Choroid plexus epithelial cell (primary cell): ENCODE results near the gene STEAP1B.

Experiments used
- DNase-seq: peaks from one replicate; pipeline ENCODE4 v3.0.0-alpha.2; 2010; ENCODE audit warnings: low read depth
- H3K4me3 ChIP-seq: 2 replicates; pipeline ENCODE4 v1.5.1; 2011; ENCODE audit warnings: low read depth, mild to moderate bottlenecking, control low read depth, low read length, moderate library complexity
- TF ChIP-seq, protein P1 (sequence below): conservative IDR thresholded peaks from 2 replicates; pipeline ENCODE4 v1.5.1; 2011; ENCODE audit warnings: low read depth, mild to moderate bottlenecking, control low read depth, inconsistent platforms, low read length, moderate library complexity

STEAP1B gene

DNA sequence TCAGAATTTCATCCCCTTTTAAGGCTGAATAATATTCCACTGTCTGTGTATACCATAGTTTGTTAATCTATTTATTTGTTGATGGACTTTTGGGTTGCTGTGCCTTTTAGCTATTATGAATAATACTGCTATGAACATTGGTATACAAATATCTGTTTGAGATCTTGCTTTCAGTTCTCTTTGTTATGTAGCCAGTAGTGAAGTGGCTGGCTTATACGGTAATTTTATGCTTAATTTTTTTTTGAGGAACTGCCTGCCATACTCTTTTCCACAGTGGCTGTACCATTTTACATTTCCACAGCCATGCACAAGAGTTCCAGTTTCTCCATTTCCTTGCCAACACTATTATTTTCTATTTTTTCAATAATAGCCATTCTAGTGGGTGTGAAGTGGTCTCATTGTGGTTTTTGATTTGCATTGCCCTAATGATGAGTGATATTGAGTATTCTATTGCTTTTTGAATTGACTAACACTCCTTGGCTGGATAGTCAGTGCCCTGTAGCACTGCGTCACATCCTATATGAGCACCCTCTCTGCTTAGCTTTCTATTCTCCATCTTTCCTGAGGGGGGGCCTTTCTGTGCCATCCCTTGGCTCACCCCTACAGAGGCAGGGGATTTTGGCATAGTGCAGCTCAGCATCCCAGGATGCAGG is 113.7 kb downstream of the STEAP1B start:
- no peak overlapping the region for H3K4me3 ChIP-seq
- no peak for DNase-seq
- TF ChIP-seq, protein P1, sequence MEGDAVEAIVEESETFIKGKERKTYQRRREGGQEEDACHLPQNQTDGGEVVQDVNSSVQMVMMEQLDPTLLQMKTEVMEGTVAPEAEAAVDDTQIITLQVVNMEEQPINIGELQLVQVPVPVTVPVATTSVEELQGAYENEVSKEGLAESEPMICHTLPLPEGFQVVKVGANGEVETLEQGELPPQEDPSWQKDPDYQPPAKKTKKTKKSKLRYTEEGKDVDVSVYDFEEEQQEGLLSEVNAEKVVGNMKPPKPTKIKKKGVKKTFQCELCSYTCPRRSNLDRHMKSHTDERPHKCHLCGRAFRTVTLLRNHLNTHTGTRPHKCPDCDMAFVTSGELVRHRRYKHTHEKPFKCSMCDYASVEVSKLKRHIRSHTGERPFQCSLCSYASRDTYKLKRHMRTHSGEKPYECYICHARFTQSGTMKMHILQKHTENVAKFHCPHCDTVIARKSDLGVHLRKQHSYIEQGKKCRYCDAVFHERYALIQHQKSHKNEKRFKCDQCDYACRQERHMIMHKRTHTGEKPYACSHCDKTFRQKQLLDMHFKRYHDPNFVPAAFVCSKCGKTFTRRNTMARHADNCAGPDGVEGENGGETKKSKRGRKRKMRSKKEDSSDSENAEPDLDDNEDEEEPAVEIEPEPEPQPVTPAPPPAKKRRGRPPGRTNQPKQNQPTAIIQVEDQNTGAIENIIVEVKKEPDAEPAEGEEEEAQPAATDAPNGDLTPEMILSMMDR = no peak

DNA sequence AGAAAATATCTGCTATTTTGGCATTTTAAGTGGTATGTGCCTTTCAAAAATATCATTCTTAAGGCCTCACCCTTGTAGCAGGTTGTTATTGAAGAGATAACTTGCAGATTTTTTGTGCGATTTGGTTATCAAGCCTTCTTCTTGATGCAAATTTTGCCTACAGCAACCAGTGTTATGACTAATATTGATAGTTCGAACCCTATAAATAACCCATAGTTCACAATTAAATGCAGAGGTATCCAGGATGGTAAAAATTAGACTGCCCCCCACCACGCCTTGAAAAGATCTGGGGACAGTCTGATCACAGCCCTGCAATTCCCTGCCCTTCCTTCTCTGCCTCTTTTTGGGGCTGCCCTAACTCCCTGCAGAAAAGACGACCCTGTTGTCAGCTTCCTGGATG is 114.7 kb downstream of the STEAP1B start:
- DNase-seq = no peak
- no peak overlapping the region for H3K4me3 ChIP-seq
- TF ChIP-seq, protein P1 = no peak

DNA sequence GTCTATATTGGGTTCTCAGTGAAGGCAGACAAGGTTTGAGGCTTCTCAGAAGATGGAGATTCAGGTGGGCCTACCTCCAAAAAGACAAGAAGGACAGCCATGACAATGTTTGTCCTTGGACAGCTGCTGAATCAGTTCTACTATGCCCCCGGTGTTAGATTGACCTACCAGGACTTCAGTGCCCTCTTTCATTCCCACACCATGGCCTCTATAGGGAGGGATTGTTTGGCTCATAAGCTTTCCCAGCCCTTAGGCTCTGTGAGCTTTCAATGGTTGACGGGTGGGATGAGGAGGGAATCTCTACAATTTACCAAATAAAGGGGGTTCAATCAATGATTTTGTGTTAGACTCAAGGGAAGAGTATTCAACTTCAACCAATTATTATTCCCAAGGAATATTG is 119.7 kb downstream of the STEAP1B start:
- TF ChIP-seq, protein P1 = no peak
- H3K4me3 ChIP-seq = no peak overlapping the region
- DNase-seq = no peak

DNA sequence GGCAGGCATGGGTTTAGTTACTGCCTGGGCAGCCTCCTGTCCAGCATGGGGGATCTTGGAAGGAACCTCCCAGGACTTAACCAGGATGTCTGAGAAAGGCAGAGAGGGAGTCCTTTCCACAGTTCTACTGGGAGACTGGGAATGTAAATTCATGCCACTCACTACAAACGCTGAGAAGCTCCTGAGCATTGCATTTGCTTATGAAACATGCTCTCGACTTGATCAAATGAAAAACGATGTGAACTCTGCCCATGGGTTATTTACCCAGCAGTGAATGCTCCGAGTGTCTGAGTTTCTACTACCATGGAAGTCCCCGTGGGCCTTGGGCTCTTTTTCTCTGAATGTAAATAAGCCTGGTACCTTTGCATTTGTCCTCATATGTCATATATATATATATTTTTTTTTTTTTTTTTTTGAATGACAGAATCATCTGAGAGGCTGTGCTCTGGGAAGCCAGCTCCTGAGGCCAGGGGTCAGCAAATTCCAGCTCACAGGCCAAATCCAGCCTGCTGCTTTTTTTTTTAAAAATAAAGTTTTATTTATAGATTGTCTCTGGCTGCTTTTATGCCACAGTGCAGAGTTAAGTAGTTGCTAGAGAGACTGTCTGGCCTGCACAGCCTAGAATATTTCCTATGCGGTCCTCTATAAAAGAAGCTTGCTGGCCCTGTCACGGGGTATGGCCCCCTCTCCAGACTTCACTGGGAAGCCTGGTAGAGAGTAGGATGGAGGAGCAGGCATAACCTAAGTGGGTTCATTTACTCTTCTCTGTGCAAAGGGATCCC is 121.6 kb downstream of the STEAP1B start:
- no peak overlapping the region for H3K4me3 ChIP-seq
- TF ChIP-seq, protein P1 = no peak
- DNase-seq = no peak

DNA sequence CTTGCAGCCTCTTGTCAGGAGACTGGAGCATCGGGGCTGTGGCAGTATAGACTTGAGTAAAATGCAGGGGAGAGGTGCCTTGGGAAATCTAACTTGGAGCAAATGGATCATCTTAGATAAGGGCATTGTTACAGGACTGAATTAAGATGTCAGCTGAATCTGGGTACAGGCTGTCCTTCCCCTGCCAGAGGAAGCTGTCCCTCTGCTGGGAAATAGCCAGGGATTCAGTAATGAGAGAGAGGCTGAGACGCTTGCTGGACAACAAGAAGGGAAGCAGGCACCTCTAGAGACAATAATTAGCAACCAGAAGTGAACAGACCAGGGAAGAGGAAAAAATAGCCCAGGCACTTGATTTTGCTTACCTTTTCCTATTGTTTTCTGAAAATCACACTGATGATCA is 122.3 kb downstream of the STEAP1B start:
- no peak overlapping the region for H3K4me3 ChIP-seq
- DNase-seq = no peak
- TF ChIP-seq, protein P1 = no peak

DNA sequence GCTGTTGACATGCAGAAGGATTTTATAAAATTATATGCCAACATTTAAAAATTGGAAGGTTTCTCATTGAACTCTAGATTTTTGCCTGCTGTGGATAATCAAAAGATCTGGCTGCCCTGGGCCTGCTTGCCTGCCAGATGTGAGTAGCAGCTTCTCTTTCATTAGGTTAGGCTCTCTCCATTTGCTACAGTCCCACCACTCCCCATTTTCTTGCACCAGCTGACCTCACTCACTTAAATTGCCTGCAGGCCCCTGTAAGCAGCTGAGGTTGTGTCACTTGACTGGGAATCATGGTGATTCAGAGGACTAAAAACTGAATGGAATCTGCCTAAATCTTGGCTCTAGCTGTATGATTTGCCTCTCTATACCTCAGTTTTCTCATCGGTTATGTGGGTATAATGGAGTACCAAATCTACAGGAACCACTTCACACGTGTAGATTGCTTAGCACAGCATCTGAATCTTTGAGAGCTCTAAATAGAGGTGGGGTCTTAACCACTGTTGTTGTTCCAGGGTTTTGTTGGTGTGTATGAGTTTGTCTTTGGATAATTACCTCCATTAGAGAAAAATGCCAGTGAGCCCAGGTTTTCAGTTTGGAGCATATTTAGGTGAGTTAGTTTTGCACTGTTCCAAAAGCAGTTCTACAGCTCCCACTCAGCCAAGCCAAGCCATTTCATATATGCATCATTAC is 124.5 kb downstream of the STEAP1B start:
- TF ChIP-seq, protein P1 = no peak
- no peak overlapping the region for H3K4me3 ChIP-seq

DNA sequence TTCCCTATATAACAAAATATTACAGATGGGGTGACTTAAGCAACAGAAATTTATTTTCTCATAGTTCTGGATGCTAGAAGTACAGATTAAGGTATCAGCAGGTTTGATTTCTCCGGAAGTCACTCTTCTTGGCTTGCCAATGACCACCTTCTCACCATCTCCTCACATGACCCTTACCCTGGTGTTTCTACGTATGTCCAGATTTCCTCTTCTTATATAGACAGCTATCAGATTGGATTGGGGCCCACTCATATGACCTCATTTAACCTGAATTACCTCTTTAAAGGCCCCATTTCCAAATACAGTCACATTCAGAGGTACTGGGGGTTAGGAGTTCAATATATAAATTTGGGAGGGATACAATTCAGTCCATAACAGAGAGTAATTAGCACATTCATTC is 126.1 kb downstream of the STEAP1B start:
- TF ChIP-seq, protein P1 = no peak
- DNase-seq = no peak
- no peak overlapping the region for H3K4me3 ChIP-seq

More for the DNA sequence above, 124.5 kb downstream of the STEAP1B start:
- DNase-seq = no peak
